CD4-positive, alpha-beta T cell (primary cell): ENCODE measurements around the gene ATP6AP1. TPM values are rescaled to one million over a fixed set of nuclear protein-coding genes. Genes with fewer than 3 reads are reported as not detected.
A peak's percentile ranks its signal among the peaks of the same experiment; 100 is the strongest.

Experiments
- ATAC-seq: fragments of 200-7000 bp; cut with Tn5 transposase; one replicate; pipeline ENCODE4 v1.10.0; 2022; ENCODE audit warnings: mild to moderate bottlenecking; ENCODE audit not compliant: poor library complexity
- CTCF ChIA-PET: fragments of 350-600 bp; sonication (Branson Sonifier 250); formaldehyde crosslinking; loops from one replicate; lab custom pipeline; 2021; ENCODE audit warnings: antibody characterized with exemption, inconsistent platforms; lab: Charles Lee
- POLR2A ChIA-PET: fragments of 350-600 bp; sonication (Branson Sonifier 250); formaldehyde crosslinking; loops from one replicate; lab custom pipeline; 2021; ENCODE audit warnings: antibody characterized with exemption, inconsistent platforms; lab: Charles Lee
- DNase-seq, 14 experiments: peaks; one replicate each; pipeline ENCODE4 v3.0.0-alpha.2; 2013 to 2020; ENCODE audit warnings: mixed read lengths in 2 of 14
- H3K27ac ChIP-seq, 2 donors: one replicate each; pipeline versions ENCODE4 v1.5.1 to v1.7.0; 2013; ENCODE audit warnings: low read length in 2 of 2, low read depth in 1 of 2, mild to moderate bottlenecking in 1 of 2
- H3K27me3 ChIP-seq, 2 experiments: 1 replicate in 1 of 2; 2 replicates in 1 of 2; pipeline versions ENCODE4 v1.6.1 to v1.7.0; 2013; ENCODE audit warnings: low read length in 2 of 2, control low read depth in 1 of 2, mild to moderate bottlenecking in 1 of 2, moderate library complexity in 1 of 2; ENCODE audit not compliant: insufficient read depth in 2 of 2, control insufficient read depth in 1 of 2
- H3K36me3 ChIP-seq: one replicate; pipeline ENCODE4 v1.6.1; 2013; ENCODE audit warnings: low read length, control low read depth; ENCODE audit not compliant: insufficient read depth
- H3K4me1 ChIP-seq: one replicate; pipeline ENCODE4 v1.6.1; 2013; ENCODE audit warnings: low read length, control low read depth; ENCODE audit not compliant: insufficient read depth
- H3K4me3 ChIP-seq: one replicate; pipeline ENCODE4 v1.5.1; 2013; ENCODE audit warnings: mild to moderate bottlenecking, low read length, moderate library complexity
- H3K9me3 ChIP-seq, 2 experiments: 1 replicate in 1 of 2; 2 replicates in 1 of 2; pipeline versions ENCODE4 v1.6.1 to v1.7.0; 2013; ENCODE audit warnings: low read length in 2 of 2, mild to moderate bottlenecking in 2 of 2, control low read depth in 1 of 2, moderate library complexity in 1 of 2; ENCODE audit not compliant: control insufficient read depth in 1 of 2, insufficient read depth in 1 of 2
- H3K27ac Mint-ChIP-seq: one replicate; pipeline ENCODE4 v1.8.0; 2020; ENCODE audit warnings: mixed read lengths
- H3K27me3 Mint-ChIP-seq: one replicate; pipeline ENCODE4 v1.8.0; 2021; ENCODE audit warnings: mixed read lengths
- H3K36me3 Mint-ChIP-seq: one replicate; pipeline ENCODE4 v1.8.0; 2021; ENCODE audit warnings: low read depth, mixed read lengths
- H3K4me1 Mint-ChIP-seq: one replicate; pipeline ENCODE4 v1.8.0; 2021; ENCODE audit warnings: low read depth, mixed read lengths
- H3K4me3 Mint-ChIP-seq: one replicate; pipeline ENCODE4 v1.8.0; 2020; ENCODE audit warnings: mild to moderate bottlenecking, mixed read lengths
- H3K9me3 Mint-ChIP-seq: one replicate; pipeline ENCODE4 v1.8.0; 2020; ENCODE audit warnings: mixed read lengths
- intact Hi-C, 2 experiments: fragments of 100-400 bp; cut with DNase I in 1 of 2; cut with micrococcal nuclease in 1 of 2; formaldehyde crosslinking; loops; one replicate each; pipeline versions ENCODE4 v1.15.1 to v1.9.0; 2023 to 2025; cut with DNase I, micrococcal nuclease
- total RNA-seq, 174 experiments: library from RNA in 2 of 174; stranded (reverse) in 2 of 174; gene quantifications; one replicate each; pipeline ENCODE4 v1.2.3 and lab custom pipeline; 2021 to 2026
- TF ChIP-seq, protein P1 (sequence below): fragments of 200-600 bp; IDR thresholded peaks from one replicate; pipeline ENCODE4 v1.8.0; 2022; ENCODE audit warnings: antibody characterized with exemption, mild to moderate bottlenecking

Gene ATP6AP1
- total RNA-seq, 2 experiments from 2014 or later: 31.4 to 40.8 TPM

DNA sequence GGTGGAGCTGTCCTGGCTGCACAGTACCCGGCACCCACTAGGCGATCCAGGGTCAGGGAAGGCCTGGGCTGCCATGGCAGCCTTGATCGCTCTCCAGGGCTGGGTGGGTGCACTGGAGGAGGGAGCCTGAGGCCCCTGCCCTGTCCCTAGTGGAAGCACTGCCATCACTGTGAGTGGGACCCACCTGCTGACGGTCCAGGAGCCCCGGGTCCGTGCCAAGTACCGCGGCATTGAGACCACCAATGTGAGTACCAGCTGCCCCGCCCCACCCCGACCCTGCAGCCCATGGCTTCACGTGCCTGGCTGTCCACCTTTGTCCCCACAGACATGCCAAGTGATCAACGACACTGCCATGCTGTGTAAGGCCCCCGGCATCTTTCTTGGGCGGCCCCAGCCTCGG lies 38.4 kb downstream of the ATP6AP1 start:
- H3K4me3 ChIP-seq: no peak overlapping the region
- Mint-ChIP-seq H3K27ac (no peak overlapping the region), H3K4me1 (no peaks in the 10 kb centered on the region), H3K4me3 (no peak overlapping the region), H3K36me3 (peaks cover 21% of the 10 kb centered on the region), H3K9me3 (no peaks in the 10 kb centered on the region), H3K27me3 (no peaks in the 10 kb centered on the region)
- no peak overlapping the region for H3K27ac ChIP-seq
- peaks cover 66% of the 10 kb centered on the region for H3K36me3 ChIP-seq
- CTCF ChIA-PET: no interaction called here
- POLR2A ChIA-PET: no interaction called here
- TF ChIP-seq, protein P1, sequence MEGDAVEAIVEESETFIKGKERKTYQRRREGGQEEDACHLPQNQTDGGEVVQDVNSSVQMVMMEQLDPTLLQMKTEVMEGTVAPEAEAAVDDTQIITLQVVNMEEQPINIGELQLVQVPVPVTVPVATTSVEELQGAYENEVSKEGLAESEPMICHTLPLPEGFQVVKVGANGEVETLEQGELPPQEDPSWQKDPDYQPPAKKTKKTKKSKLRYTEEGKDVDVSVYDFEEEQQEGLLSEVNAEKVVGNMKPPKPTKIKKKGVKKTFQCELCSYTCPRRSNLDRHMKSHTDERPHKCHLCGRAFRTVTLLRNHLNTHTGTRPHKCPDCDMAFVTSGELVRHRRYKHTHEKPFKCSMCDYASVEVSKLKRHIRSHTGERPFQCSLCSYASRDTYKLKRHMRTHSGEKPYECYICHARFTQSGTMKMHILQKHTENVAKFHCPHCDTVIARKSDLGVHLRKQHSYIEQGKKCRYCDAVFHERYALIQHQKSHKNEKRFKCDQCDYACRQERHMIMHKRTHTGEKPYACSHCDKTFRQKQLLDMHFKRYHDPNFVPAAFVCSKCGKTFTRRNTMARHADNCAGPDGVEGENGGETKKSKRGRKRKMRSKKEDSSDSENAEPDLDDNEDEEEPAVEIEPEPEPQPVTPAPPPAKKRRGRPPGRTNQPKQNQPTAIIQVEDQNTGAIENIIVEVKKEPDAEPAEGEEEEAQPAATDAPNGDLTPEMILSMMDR: no peak
- DNase-seq: no peak
- ATAC-seq: no peak
- intact Hi-C loops: no loop called here
- no peaks in the 10 kb centered on the region for H3K9me3 ChIP-seq
- H3K27me3 ChIP-seq: no peaks in the 10 kb centered on the region
- no peaks in the 10 kb centered on the region for H3K4me1 ChIP-seq

DNA sequence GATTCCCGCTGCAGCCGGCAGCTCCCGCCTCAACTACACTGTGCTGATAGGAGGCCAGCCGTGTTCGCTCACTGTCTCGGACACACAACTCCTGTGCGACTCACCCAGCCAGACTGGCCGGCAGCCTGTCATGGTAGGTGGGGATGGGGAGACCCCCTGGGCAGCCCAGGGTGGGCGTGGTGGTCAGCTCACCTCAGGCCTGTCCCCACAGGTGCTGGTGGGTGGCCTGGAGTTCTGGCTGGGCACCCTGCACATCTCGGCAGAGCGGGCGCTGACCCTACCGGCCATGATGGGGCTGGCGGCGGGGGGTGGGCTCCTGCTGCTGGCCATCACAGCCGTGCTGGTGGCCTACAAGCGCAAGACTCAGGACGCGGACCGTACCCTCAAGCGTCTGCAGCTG lies 39.1 kb downstream of the ATP6AP1 start:
- H3K4me3 ChIP-seq: no peak overlapping the region
- Mint-ChIP-seq H3K27ac (no peak overlapping the region), H3K27me3 (no peaks in the 10 kb centered on the region), H3K36me3 (peaks cover 19% of the 10 kb centered on the region), H3K9me3 (no peaks in the 10 kb centered on the region), H3K4me3 (no peak overlapping the region), H3K4me1 (no peaks in the 10 kb centered on the region)
- CTCF ChIA-PET: no interaction called here
- peaks cover 61% of the 10 kb centered on the region for H3K36me3 ChIP-seq
- ATAC-seq (no peak), DNase-seq (peak in 1 of 14 experiments; percentile 0)
- intact Hi-C loops: no loop called here
- no peaks in the 10 kb centered on the region for H3K4me1 ChIP-seq
- no peak overlapping the region for H3K27ac ChIP-seq
- no peaks in the 10 kb centered on the region for H3K9me3 ChIP-seq
- TF ChIP-seq, protein P1: no peak
- H3K27me3 ChIP-seq: no peaks in the 10 kb centered on the region
- POLR2A ChIA-PET: no interaction called here

DNA sequence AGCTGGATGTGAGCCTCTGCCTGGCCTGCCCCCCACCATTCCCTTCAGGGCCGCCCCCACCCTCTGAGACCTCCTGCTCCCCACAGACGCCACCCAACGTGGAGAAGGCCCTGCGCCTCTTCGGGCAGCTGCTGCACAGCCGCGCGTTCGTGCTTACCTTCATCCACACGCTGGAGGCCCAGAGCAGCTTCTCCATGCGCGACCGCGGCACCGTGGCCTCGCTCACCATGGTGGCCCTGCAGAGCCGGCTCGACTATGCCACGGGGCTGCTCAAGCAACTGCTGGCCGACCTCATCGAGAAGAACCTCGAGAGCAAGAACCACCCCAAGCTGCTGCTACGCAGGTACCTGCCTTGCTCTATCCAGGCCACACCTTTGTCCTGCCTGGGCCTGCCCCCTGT lies 39.7 kb downstream of the ATP6AP1 start:
- Histone ChIP-seq H3K36me3 (peaks cover 57% of the 10 kb centered on the region), H3K9me3 (no peaks in the 10 kb centered on the region), H3K4me3 (no peak overlapping the region), H3K27me3 (no peaks in the 10 kb centered on the region), H3K4me1 (no peaks in the 10 kb centered on the region), H3K27ac (no peak overlapping the region)
- CTCF ChIA-PET: no interaction called here
- H3K9me3 Mint-ChIP-seq: no peaks in the 10 kb centered on the region
- TF ChIP-seq, protein P1: no peak
- no peak overlapping the region for H3K4me3 Mint-ChIP-seq
- H3K27ac Mint-ChIP-seq: no peak overlapping the region
- H3K36me3 Mint-ChIP-seq: peaks cover 12% of the 10 kb centered on the region
- no peaks in the 10 kb centered on the region for H3K4me1 Mint-ChIP-seq
- H3K27me3 Mint-ChIP-seq: no peaks in the 10 kb centered on the region
- DNase-seq: no peak
- POLR2A ChIA-PET: no interaction called here
- intact Hi-C loops: no loop called here
- no peak for ATAC-seq
